ENCODE results near the gene GPR146. TPM values are rescaled to one million over a fixed set of nuclear protein-coding genes. Genes with fewer than 3 reads are reported as not detected.

The GPR146 gene
- polyA plus RNA-seq, 1 experiment, result 0.69 TPM

GRCh38 chr7:1024331-1024841, 20.0 kb upstream of the GPR146 start:
- no peak for DNase-seq (ENCODE audit: low read depth, low spot score)
- peaks cover 31% of the 10 kb centered on the region for H3K9me3 ChIP-seq (ENCODE audit: control insufficient read depth, insufficient read depth, low read length)
- H3K4me3 ChIP-seq (ENCODE audit: low read depth, low read length), result no peak overlapping the region
- H3K27me3 ChIP-seq (ENCODE audit: control insufficient read depth, insufficient read depth, low read length), result no peaks in the 10 kb centered on the region
- ChIA-PET CTCF (no interaction called here), POLR2A (no interaction called here)
- no peak overlapping the region for H3K27ac ChIP-seq (ENCODE audit: low read depth, low read length)
- TF ChIP-seq CTCF (IDR thresholded peaks at IDR 0.05; ENCODE audit: low read depth, low read length), result no peak

GRCh38 chr7:1024876-1025742, 19.2 kb upstream of the GPR146 start:
- ChIA-PET POLR2A (no interaction called here), CTCF (interaction anchor here (0.9 to 2.5 kb wide), 2 partner anchors 19 to 32 kb away, joined by 3 to 10 read pairs; partner anchors contain the start of gene GPR146)
- no peak for TF ChIP-seq CTCF (IDR thresholded peaks at IDR 0.05; ENCODE audit: low read depth, low read length)
- no peaks in the 10 kb centered on the region for H3K27me3 ChIP-seq (ENCODE audit: control insufficient read depth, insufficient read depth, low read length)
- H3K4me3 ChIP-seq (ENCODE audit: low read depth, low read length), result no peak overlapping the region
- peaks cover 28% of the 10 kb centered on the region for H3K9me3 ChIP-seq (ENCODE audit: control insufficient read depth, insufficient read depth, low read length)
- no peak overlapping the region for H3K27ac ChIP-seq (ENCODE audit: low read depth, low read length)
- no peak for DNase-seq (ENCODE audit: low read depth, low spot score)

- Histone ChIP-seq H3K27me3 (ENCODE audit: control insufficient read depth, insufficient read depth, low read length) (no peaks in the 10 kb centered on the region), H3K27ac (ENCODE audit: low read depth, low read length) (no peak overlapping the region), H3K9me3 (ENCODE audit: control insufficient read depth, insufficient read depth, low read length) (peaks cover 19% of the 10 kb centered on the region), H3K4me3 (ENCODE audit: low read depth, low read length) (no peak overlapping the region)
- DNase-seq (ENCODE audit: low read depth, low spot score), result no peak
- no peak for TF ChIP-seq CTCF (IDR thresholded peaks at IDR 0.05; ENCODE audit: low read depth, low read length)
- ChIA-PET POLR2A (no interaction called here), CTCF (interaction anchor here (0.9 to 2.5 kb wide), 2 partner anchors 18 to 33 kb away, joined by 3 to 10 read pairs; partner anchors contain the start of gene GPR146)
Observed at GRCh38 chr7:1025743-1026581, 18.4 kb upstream of the GPR146 start.

GRCh38 chr7:1026721-1027161, 17.6 kb upstream of the GPR146 start:
- Histone ChIP-seq H3K27ac (ENCODE audit: low read depth, low read length) (no peak overlapping the region), H3K27me3 (ENCODE audit: control insufficient read depth, insufficient read depth, low read length) (no peaks in the 10 kb centered on the region), H3K4me3 (ENCODE audit: low read depth, low read length) (peak overlapping the region; percentile 65; the same call in 1 of the 2 replicates), H3K9me3 (ENCODE audit: control insufficient read depth, insufficient read depth, low read length) (peaks cover 11% of the 10 kb centered on the region)
- no peak for DNase-seq (ENCODE audit: low read depth, low spot score)
- POLR2A ChIA-PET, result interaction anchor here (0.9 to 1.6 kb wide), 2 partner anchors 18 to 32 kb away, joined by 3 read pairs; partner anchors contain the start of gene GPR146
- no peak for TF ChIP-seq CTCF (IDR thresholded peaks at IDR 0.05; ENCODE audit: low read depth, low read length)
- CTCF ChIA-PET, result interaction anchor here (2.5 kb wide), 1 partner anchor 34 kb away, joined by 10 read pairs; no protein-coding TSS in a partner anchor
